Fibroblast of lung (primary cell): ENCODE results near the gene C8B.

Source experiments
- EZH2 ChIP-seq: IDR thresholded peaks from 2 replicates; pipeline ENCODE4 v1.5.1; 2012; ENCODE audit warnings: low read length, control low read depth, mild to moderate bottlenecking; ENCODE audit errors: missing control alignments
- TF ChIP-seq, protein P1 (sequence below), 2 donors: IDR thresholded peaks in 1 of 2; conservative IDR thresholded peaks in 1 of 2; 1 replicate in 1 of 2; 2 replicates in 1 of 2; pipeline ENCODE4 v1.5.1; 2011 to 2012; ENCODE audit warnings: low read length in 2 of 2, control low read depth in 1 of 2, inconsistent platforms in 1 of 2, low read depth in 1 of 2, mild to moderate bottlenecking in 1 of 2

- TF ChIP-seq, protein P1, sequence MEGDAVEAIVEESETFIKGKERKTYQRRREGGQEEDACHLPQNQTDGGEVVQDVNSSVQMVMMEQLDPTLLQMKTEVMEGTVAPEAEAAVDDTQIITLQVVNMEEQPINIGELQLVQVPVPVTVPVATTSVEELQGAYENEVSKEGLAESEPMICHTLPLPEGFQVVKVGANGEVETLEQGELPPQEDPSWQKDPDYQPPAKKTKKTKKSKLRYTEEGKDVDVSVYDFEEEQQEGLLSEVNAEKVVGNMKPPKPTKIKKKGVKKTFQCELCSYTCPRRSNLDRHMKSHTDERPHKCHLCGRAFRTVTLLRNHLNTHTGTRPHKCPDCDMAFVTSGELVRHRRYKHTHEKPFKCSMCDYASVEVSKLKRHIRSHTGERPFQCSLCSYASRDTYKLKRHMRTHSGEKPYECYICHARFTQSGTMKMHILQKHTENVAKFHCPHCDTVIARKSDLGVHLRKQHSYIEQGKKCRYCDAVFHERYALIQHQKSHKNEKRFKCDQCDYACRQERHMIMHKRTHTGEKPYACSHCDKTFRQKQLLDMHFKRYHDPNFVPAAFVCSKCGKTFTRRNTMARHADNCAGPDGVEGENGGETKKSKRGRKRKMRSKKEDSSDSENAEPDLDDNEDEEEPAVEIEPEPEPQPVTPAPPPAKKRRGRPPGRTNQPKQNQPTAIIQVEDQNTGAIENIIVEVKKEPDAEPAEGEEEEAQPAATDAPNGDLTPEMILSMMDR (conservative IDR thresholded peaks at IDR 0.05 in 1 of 2, IDR thresholded peaks at IDR 0.05 in 1 of 2; ENCODE audit: low read depth in 1 of 2, low read length in 2 of 2), result no peak
- TF ChIP-seq EZH2, result no peak
Observed at GRCh38 chr1:56898879-56899278, 66.9 kb downstream of the C8B start.
